NCI-H1417 treated with DMSO at 0.1 percent for 48 hours (cell line): Measurements from ENCODE around the gene TNS3.

Source experiments
- DNase-seq: peaks from one replicate; lab custom pipeline; 2025; lab: John Stamatoyannopoulos, UW

Gene TNS3

GRCh38 chr7:47424523-47424922 lies 157.4 kb downstream of the TNS3 start:
- no peak for DNase-seq

- DNase-seq: no peak
These were observed 158.7 kb downstream of the TNS3 start for GRCh38 chr7:47423196-47423595.

GRCh38 chr7:47422611-47423010 lies 159.3 kb downstream of the TNS3 start:
- no peak for DNase-seq

- no peak for DNase-seq
These were observed 160.5 kb downstream of the TNS3 start for GRCh38 chr7:47421456-47421855.

GRCh38 chr7:47420122-47420780 lies 161.7 kb downstream of the TNS3 start:
- no peak for DNase-seq

- no peak for DNase-seq
These were observed 162.4 kb downstream of the TNS3 start for GRCh38 chr7:47419471-47419870.

- DNase-seq: no peak
These were observed 163.2 kb downstream of the TNS3 start for GRCh38 chr7:47418601-47419309.

- no peak for DNase-seq
These were observed 165.1 kb downstream of the TNS3 start for GRCh38 chr7:47416492-47417480.

- DNase-seq: no peak
These were observed 166.3 kb downstream of the TNS3 start for GRCh38 chr7:47415318-47416212.

GRCh38 chr7:47414342-47415317 lies 167.3 kb downstream of the TNS3 start:
- no peak for DNase-seq

GRCh38 chr7:47413526-47414341 lies 168.2 kb downstream of the TNS3 start:
- DNase-seq: no peak

GRCh38 chr7:47411901-47412300 lies 170.0 kb downstream of the TNS3 start:
- no peak for DNase-seq

- no peak for DNase-seq
These were observed 170.5 kb downstream of the TNS3 start for GRCh38 chr7:47411281-47411869.

- no peak for DNase-seq
These were observed 173.2 kb downstream of the TNS3 start for GRCh38 chr7:47408675-47409074.

- no peak for DNase-seq
These were observed 173.9 kb downstream of the TNS3 start for GRCh38 chr7:47407821-47408674.

GRCh38 chr7:47407136-47407535 lies 174.8 kb downstream of the TNS3 start:
- no peak for DNase-seq

GRCh38 chr7:47406801-47407129 lies 175.1 kb downstream of the TNS3 start:
- DNase-seq: no peak
